ENCODE results near the gene PKHD1. TPM values are rescaled to one million over a fixed set of nuclear protein-coding genes. Genes with fewer than 3 reads are reported as not detected.

The PKHD1 gene
- total RNA-seq, 1 experiment from 2014 or later: 0.09 TPM

DNA sequence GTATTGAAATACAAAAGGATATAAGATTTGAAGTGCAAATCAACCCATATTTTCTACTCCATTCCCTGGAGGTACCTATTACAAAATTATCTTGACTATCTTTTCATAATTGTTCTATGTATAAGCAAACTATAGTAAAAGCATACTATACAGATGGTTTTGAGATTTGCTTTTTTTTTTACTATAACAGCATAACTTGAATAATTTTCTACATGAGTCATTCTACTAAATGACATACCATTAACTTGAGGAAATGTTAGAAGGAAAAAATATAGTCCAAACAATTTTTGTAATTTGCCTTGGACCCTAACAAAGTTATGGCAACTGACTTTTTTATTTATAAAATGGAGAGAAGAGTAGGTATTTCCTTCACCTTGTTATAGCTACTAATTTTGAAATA, 472.7 kb downstream of the PKHD1 start:
- Mint-ChIP-seq H3K27ac (no peak overlapping the region), H3K9me3 (no peaks in the 10 kb centered on the region), H3K4me3 (no peak overlapping the region), H3K36me3 (ENCODE audit: insufficient read depth in 1 of 3, low read depth in 3 of 3) (no peaks in the 10 kb centered on the region), H3K4me1 (no peaks in the 10 kb centered on the region), H3K27me3 (ENCODE audit: low read depth) (no peaks in the 10 kb centered on the region)
- Histone ChIP-seq H3K14ac (ENCODE audit: insufficient read depth, low read length) (no peak overlapping the region), H3K4me2 (ENCODE audit: insufficient read depth, insufficient read length, low read length) (no peak overlapping the region), H2AFZ (ENCODE audit: low read length) (no peak overlapping the region), H3K9me3 (ENCODE audit: control insufficient read depth, low read depth, low read length) (no peaks in the 10 kb centered on the region), H3T11ph (ENCODE audit: low read length) (no peak overlapping the region), H3K56ac (ENCODE audit: insufficient read length, low read depth, low read length) (no peak overlapping the region), H3K27me3 (ENCODE audit: insufficient read depth, low read length) (no peaks in the 10 kb centered on the region), H3K23ac (ENCODE audit: insufficient read length, low read depth, low read length) (no peak overlapping the region), H4K20me1 (ENCODE audit: control insufficient read depth, insufficient read depth, insufficient read length) (no peaks in the 10 kb centered on the region), H2BK15ac (ENCODE audit: low read depth, low read length) (no peak overlapping the region), H3K18ac (ENCODE audit: insufficient read length, low read depth, low read length) (no peak overlapping the region), H2BK5ac (ENCODE audit: insufficient read length, low read length) (no peak overlapping the region), H3K4me1 (ENCODE audit: insufficient read depth, low read length) (no peaks in the 10 kb centered on the region), H3K79me1 (ENCODE audit: insufficient read depth, low read depth, low read length, poor library complexity, severe bottlenecking) (no peaks in the 10 kb centered on the region), H2BK12ac (ENCODE audit: insufficient read length, low read depth, low read length) (no peak overlapping the region), H3K9ac (ENCODE audit: extremely low read depth, insufficient read length, low read length) (no peak overlapping the region), H2BK20ac (ENCODE audit: low read depth, low read length, poor library complexity, severe bottlenecking) (no peak overlapping the region), H4K5ac (ENCODE audit: insufficient read length, low read depth, low read length) (no peak overlapping the region), H3K23me2 (ENCODE audit: insufficient read length, low read depth, low read length, poor library complexity, severe bottlenecking) (no peaks in the 10 kb centered on the region), H4K91ac (ENCODE audit: insufficient read length, low read depth, low read length) (no peak overlapping the region), H4K8ac (replicated peaks; ENCODE audit: insufficient read length, low read depth, low read length) (no peak overlapping the region), H2BK120ac (ENCODE audit: low read depth, low read length, poor library complexity, severe bottlenecking) (no peak overlapping the region), H3K79me2 (ENCODE audit: insufficient read depth, low read length) (no peaks in the 10 kb centered on the region), H3K27ac (ENCODE audit: insufficient read length, low read depth, low read length) (no peak overlapping the region), H2AK5ac (ENCODE audit: insufficient read length, low read length) (no peak overlapping the region), H3K4ac (ENCODE audit: low read depth, low read length) (no peak overlapping the region)
- TF ChIP-seq CTCF (conservative IDR thresholded peaks at IDR 0.05): no peak
- DNase-seq: no peak
